ENCODE results near the gene RIMBP2.

RIMBP2 gene

GRCh38 chr12:130421896-130422295, 294.2 kb downstream of the RIMBP2 start:
- Mint-ChIP-seq H3K36me3 (ENCODE audit: low read depth) (no peaks in the 10 kb centered on the region), H3K27ac (no peak overlapping the region), H3K4me1 (no peaks in the 10 kb centered on the region), H3K27me3 (peaks cover 3% of the 10 kb centered on the region), H3K4me3 (no peak overlapping the region), H3K9me3 (no peaks in the 10 kb centered on the region)
- ATAC-seq = no peak
- no peak for DNase-seq

DNA sequence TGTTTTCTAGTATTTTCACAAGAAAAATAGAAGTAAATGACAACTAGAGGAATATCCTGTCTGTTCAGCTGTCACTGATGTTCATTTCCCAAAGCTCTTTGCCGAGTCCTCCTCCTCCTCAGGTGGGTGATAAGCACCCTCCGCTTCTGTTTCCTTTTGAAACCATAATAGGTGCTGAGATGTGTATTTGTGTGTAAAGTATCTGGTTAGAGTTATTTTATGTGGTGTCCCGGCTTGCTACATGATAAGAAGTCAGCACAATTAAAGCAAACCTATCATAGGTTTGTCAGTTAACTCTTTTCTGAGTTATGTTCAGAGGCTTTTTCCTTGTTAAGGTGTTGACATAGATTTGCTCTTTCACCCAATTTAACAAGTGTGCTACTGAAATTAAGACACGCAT, 296.0 kb downstream of the RIMBP2 start:
- no peaks in the 10 kb centered on the region for H3K36me3 Mint-ChIP-seq (ENCODE audit: low read depth)
- H3K27ac Mint-ChIP-seq = no peak overlapping the region
- no peak for ATAC-seq
- H3K4me1 Mint-ChIP-seq = no peaks in the 10 kb centered on the region
- no peak overlapping the region for H3K4me3 Mint-ChIP-seq
- H3K9me3 Mint-ChIP-seq = no peaks in the 10 kb centered on the region
- DNase-seq = no peak
- peaks cover 4% of the 10 kb centered on the region for H3K27me3 Mint-ChIP-seq

DNA sequence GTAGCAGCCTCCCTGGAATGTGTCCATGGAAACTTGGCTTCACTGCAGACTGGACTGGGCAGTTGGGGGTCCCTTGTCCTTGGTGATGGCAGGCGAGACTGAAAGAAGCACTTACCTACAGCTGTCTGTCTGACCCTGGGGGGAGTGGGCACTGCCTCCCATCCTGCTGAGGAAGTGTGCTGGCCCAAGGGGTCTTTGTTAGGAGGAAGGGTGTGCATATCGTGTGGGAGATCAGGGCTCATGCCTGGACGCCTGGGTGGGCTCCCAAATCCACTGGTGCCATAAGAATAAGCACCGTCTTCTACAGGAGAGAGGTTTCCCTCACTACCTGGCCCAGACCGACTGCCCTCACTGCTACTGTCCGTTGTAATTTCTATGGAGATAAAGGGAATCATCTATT, 297.0 kb downstream of the RIMBP2 start:
- no peaks in the 10 kb centered on the region for H3K9me3 Mint-ChIP-seq
- no peak for DNase-seq
- no peak for ATAC-seq
- H3K36me3 Mint-ChIP-seq (ENCODE audit: low read depth) = no peaks in the 10 kb centered on the region
- H3K4me1 Mint-ChIP-seq = no peaks in the 10 kb centered on the region
- H3K27ac Mint-ChIP-seq = no peak overlapping the region
- H3K4me3 Mint-ChIP-seq = no peak overlapping the region
- peaks cover 4% of the 10 kb centered on the region for H3K27me3 Mint-ChIP-seq

- no peaks in the 10 kb centered on the region for H3K36me3 Mint-ChIP-seq (ENCODE audit: low read depth)
- peaks cover 5% of the 10 kb centered on the region for H3K27me3 Mint-ChIP-seq
- H3K27ac Mint-ChIP-seq = no peak overlapping the region
- no peaks in the 10 kb centered on the region for H3K9me3 Mint-ChIP-seq
- ATAC-seq (no peak), DNase-seq (no peak)
- H3K4me1 Mint-ChIP-seq = no peaks in the 10 kb centered on the region
- H3K4me3 Mint-ChIP-seq = no peak overlapping the region
These were observed 297.8 kb downstream of the RIMBP2 start for GRCh38 chr12:130418251-130418650.

- DNase-seq = no peak
- Mint-ChIP-seq H3K9me3 (no peaks in the 10 kb centered on the region), H3K27me3 (peaks cover 5% of the 10 kb centered on the region), H3K4me3 (no peak overlapping the region), H3K36me3 (ENCODE audit: low read depth) (no peaks in the 10 kb centered on the region), H3K4me1 (no peaks in the 10 kb centered on the region), H3K27ac (no peak overlapping the region)
- no peak for ATAC-seq
These were observed 301.7 kb downstream of the RIMBP2 start for GRCh38 chr12:130414381-130414780.

GRCh38 chr12:130413909-130414308, 302.2 kb downstream of the RIMBP2 start:
- no peak overlapping the region for H3K27ac Mint-ChIP-seq
- no peaks in the 10 kb centered on the region for H3K9me3 Mint-ChIP-seq
- peaks cover 5% of the 10 kb centered on the region for H3K27me3 Mint-ChIP-seq
- DNase-seq (no peak), ATAC-seq (no peak)
- no peaks in the 10 kb centered on the region for H3K36me3 Mint-ChIP-seq (ENCODE audit: low read depth)
- no peaks in the 10 kb centered on the region for H3K4me1 Mint-ChIP-seq
- H3K4me3 Mint-ChIP-seq = no peak overlapping the region

DNA sequence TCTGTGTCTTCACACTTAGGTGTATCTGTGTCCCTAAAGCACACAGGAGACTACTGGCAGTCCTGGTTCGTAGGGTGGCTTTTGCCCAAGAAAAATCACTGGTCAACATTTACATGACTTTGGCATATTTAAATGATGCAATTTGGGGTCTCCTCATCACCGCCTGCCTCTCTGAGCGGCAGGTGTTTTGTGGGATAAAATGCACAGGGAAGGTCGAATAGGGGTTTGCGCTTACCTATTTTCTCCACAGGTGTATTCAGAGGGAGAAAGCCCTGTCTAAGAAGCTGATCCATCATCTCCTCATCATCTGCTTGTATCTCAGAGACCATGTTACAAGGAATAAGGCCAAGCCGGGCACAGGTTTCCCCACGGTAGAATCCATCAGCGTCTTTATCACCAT, 303.7 kb downstream of the RIMBP2 start:
- no peak for DNase-seq
- Mint-ChIP-seq H3K36me3 (ENCODE audit: low read depth) (no peaks in the 10 kb centered on the region), H3K27ac (no peak overlapping the region), H3K4me1 (no peaks in the 10 kb centered on the region), H3K9me3 (no peaks in the 10 kb centered on the region), H3K4me3 (no peak overlapping the region), H3K27me3 (peaks cover 3% of the 10 kb centered on the region)
- no peak for ATAC-seq

DNA sequence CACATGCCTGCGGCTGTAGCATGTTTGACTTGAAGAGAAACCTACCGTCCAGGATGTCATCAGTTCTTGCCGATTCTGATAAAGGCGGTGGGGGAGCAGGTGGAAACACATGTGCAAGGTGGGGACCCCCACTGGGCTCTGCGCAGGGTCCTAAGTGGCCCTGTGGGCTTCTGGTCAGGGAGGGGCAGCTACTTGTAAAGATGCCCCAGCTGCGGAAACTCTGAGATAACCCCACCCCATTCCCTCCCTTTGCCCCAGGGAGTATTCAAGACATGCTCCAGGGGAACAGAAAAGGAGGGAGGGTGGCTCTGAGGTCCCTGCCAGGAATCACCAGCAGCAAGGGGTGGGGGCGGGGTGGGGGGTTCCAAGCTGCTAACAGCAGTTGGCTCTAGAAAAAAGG, 310.8 kb downstream of the RIMBP2 start:
- Mint-ChIP-seq H3K27ac (no peak overlapping the region), H3K36me3 (ENCODE audit: low read depth) (no peaks in the 10 kb centered on the region), H3K9me3 (no peaks in the 10 kb centered on the region), H3K27me3 (peaks cover 9% of the 10 kb centered on the region), H3K4me3 (no peak overlapping the region), H3K4me1 (no peaks in the 10 kb centered on the region)
- DNase-seq (no peak), ATAC-seq (no peak)

DNA sequence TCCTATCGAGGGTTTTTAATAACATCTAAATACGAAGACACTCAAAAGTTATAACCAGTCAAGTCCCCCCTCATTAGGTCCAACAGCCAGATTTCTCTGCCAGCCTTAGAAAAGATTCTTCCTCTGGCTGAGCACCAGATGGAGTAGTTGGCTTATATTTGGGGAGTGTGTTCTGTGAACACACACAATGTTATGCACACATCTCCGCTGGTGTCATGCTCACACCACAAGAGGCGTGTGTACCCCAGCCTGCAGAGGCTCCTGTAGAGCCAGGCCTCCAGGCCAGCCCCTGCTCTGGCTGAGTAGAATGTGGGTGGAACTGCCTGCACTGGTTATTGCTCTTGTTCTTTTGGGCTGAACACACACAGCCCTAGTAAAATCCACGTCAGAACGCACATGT, 314.4 kb downstream of the RIMBP2 start:
- Mint-ChIP-seq H3K4me1 (no peaks in the 10 kb centered on the region), H3K27ac (no peak overlapping the region), H3K27me3 (peaks cover 11% of the 10 kb centered on the region), H3K36me3 (ENCODE audit: low read depth) (no peaks in the 10 kb centered on the region), H3K9me3 (no peaks in the 10 kb centered on the region), H3K4me3 (no peak overlapping the region)
- DNase-seq (no peak), ATAC-seq (no peak)

GRCh38 chr12:130398100-130398848, 317.8 kb downstream of the RIMBP2 start:
- peaks cover 4% of the 10 kb centered on the region for H3K9me3 Mint-ChIP-seq
- H3K4me1 Mint-ChIP-seq = no peaks in the 10 kb centered on the region
- H3K36me3 Mint-ChIP-seq (ENCODE audit: low read depth) = no peaks in the 10 kb centered on the region
- ATAC-seq = no peak
- no peak overlapping the region for H3K27ac Mint-ChIP-seq
- H3K4me3 Mint-ChIP-seq = no peak overlapping the region
- no peak for DNase-seq
- H3K27me3 Mint-ChIP-seq = peaks cover 10% of the 10 kb centered on the region

DNA sequence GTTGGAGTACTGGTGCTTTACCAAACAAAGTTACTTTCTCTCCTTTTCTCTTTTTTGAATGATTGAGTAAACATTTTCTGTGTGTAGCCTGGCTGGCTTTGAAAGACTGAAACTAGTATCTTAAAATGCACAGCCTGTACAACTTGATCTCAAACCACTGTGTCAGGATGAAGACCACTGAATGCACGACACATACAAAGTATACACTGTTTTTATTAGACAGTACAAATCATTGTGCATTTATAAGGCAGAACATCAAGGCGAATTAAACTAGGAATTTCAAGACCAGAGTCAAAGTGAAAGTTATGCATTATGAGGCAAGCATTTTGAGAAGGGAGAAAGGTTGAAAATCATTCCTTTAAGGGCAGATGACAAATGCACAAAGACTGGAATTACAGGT, 319.4 kb downstream of the RIMBP2 start:
- peaks cover 4% of the 10 kb centered on the region for H3K9me3 Mint-ChIP-seq
- H3K27ac Mint-ChIP-seq = no peak overlapping the region
- peaks cover 3% of the 10 kb centered on the region for H3K27me3 Mint-ChIP-seq
- H3K36me3 Mint-ChIP-seq (ENCODE audit: low read depth) = no peaks in the 10 kb centered on the region
- no peak overlapping the region for H3K4me3 Mint-ChIP-seq
- DNase-seq = no peak
- ATAC-seq = no peak
- no peaks in the 10 kb centered on the region for H3K4me1 Mint-ChIP-seq

GRCh38 chr12:130394906-130395305, 321.2 kb downstream of the RIMBP2 start:
- Mint-ChIP-seq H3K27me3 (peaks cover 3% of the 10 kb centered on the region), H3K4me3 (no peak overlapping the region), H3K36me3 (ENCODE audit: low read depth) (no peaks in the 10 kb centered on the region)

GRCh38 chr12:130391186-130391585, 324.9 kb downstream of the RIMBP2 start:
- Mint-ChIP-seq H3K4me3 (no peak overlapping the region), H3K4me1 (peaks cover 3% of the 10 kb centered on the region), H3K9me3 (peaks cover 17% of the 10 kb centered on the region), H3K27ac (no peak overlapping the region), H3K36me3 (ENCODE audit: low read depth) (peaks cover 1% of the 10 kb centered on the region), H3K27me3 (no peaks in the 10 kb centered on the region)
- ATAC-seq = no peak
- no peak for DNase-seq

More at GRCh38 chr12:130394906-130395305, 321.2 kb downstream of the RIMBP2 start:
- no peak for ATAC-seq
- Mint-ChIP-seq H3K9me3 (peaks cover 10% of the 10 kb centered on the region), H3K4me1 (no peaks in the 10 kb centered on the region), H3K27ac (no peak overlapping the region)
- DNase-seq = no peak

DNA sequence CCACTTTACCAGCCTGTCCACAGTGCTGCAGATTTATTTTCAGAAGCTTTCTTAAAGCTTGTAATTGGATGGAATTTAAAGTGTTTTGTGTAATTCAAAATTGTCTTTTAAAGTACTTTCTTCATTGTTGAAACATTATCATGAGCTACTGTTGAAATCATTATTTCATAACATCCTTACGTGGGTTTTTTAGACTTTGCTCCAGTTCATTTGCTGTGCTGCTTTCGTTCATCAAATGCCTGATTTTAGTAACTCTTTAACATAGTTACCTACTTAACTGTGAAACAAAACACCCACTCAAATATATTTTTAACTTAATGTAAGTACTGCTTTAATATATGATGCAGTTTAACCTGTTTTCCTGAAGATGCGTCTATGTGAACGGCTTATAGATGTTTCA, 330.9 kb downstream of the RIMBP2 start:
- Mint-ChIP-seq H3K27me3 (no peaks in the 10 kb centered on the region), H3K27ac (no peak overlapping the region), H3K4me1 (peaks cover 3% of the 10 kb centered on the region), H3K36me3 (ENCODE audit: low read depth) (peaks cover 1% of the 10 kb centered on the region), H3K9me3 (peaks cover 13% of the 10 kb centered on the region), H3K4me3 (no peak overlapping the region)
- DNase-seq = no peak
- ATAC-seq = no peak

DNA sequence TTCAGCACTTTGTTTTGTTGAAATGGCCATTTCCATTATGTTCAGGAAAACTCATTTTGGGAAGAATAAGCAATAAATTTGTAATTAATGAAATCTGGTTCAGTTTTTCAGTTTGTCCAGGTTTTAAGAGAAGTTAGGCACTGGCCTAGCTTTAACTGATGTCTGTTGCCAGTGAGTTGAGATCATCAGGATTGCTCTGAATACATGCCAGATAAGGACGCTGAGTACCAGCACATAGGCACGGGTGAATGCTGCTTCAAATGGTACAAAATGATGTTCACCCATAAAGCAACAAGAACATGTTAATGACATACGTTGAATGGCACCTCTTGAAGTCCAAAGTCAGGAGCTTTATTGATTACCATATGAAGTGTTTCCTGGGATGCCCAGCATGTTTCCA, 331.9 kb downstream of the RIMBP2 start:
- H3K4me3 Mint-ChIP-seq = no peak overlapping the region

GRCh38 chr12:130382818-130383217, 333.3 kb downstream of the RIMBP2 start:
- H3K36me3 Mint-ChIP-seq (ENCODE audit: low read depth) = no peaks in the 10 kb centered on the region

More for the DNA sequence above, 331.9 kb downstream of the RIMBP2 start:
- peaks cover 3% of the 10 kb centered on the region for H3K4me1 Mint-ChIP-seq
- no peak overlapping the region for H3K27ac Mint-ChIP-seq
- DNase-seq (no peak), ATAC-seq (no peak)
- peaks cover 1% of the 10 kb centered on the region for H3K36me3 Mint-ChIP-seq (ENCODE audit: low read depth)
- H3K9me3 Mint-ChIP-seq = peaks cover 13% of the 10 kb centered on the region
- no peaks in the 10 kb centered on the region for H3K27me3 Mint-ChIP-seq

More at GRCh38 chr12:130382818-130383217, 333.3 kb downstream of the RIMBP2 start:
- peaks cover 7% of the 10 kb centered on the region for H3K9me3 Mint-ChIP-seq
- no peak overlapping the region for H3K4me3 Mint-ChIP-seq
- no peaks in the 10 kb centered on the region for H3K4me1 Mint-ChIP-seq
- no peaks in the 10 kb centered on the region for H3K27me3 Mint-ChIP-seq
- ATAC-seq (no peak), DNase-seq (no peak)
- no peak overlapping the region for H3K27ac Mint-ChIP-seq

All from activated naive CD8-positive, alpha-beta T cell treated with anti-CD3 and anti-CD28 coated beads, Interleukin-2, amount 50 U/mL, for 24 hours (primary cell).